Stimulated activated CD4-positive, alpha-beta T cell treated with anti-CD3 and anti-CD28 coated beads, Interleukin-15, amount 100 ng/mL, for 24 hours (primary cell): ENCODE measurements around the gene EMP2.
"Not testable (repeated sequence)": the region's sequence is repeated elsewhere in the genome, so short reads cannot be mapped to it uniquely, and the experiment has no call there.

Experiments
- DNase-seq: peaks from one replicate; pipeline ENCODE4 v3.0.0-alpha.2; 2020

The EMP2 gene

DNA sequence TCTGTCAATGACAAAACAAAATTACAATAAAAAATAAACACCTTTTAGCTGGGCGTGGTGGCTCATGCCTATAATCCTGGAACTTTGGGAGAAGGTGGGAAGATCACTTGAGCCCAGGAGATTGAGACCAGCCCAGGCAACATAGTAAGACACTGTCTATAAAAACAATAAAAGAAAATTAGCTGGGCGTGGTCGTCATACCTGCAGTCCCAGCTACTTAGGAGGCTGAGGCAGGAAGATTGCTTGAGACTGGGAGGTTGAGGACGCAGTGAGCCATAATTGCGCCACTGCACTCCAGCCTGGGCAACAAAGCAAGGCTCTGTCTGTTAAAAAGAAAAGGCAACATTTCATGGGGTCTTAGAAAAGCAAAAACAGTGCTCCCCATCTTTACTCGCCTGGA is 32.7 kb downstream of the EMP2 start:
- no peak for DNase-seq

DNA sequence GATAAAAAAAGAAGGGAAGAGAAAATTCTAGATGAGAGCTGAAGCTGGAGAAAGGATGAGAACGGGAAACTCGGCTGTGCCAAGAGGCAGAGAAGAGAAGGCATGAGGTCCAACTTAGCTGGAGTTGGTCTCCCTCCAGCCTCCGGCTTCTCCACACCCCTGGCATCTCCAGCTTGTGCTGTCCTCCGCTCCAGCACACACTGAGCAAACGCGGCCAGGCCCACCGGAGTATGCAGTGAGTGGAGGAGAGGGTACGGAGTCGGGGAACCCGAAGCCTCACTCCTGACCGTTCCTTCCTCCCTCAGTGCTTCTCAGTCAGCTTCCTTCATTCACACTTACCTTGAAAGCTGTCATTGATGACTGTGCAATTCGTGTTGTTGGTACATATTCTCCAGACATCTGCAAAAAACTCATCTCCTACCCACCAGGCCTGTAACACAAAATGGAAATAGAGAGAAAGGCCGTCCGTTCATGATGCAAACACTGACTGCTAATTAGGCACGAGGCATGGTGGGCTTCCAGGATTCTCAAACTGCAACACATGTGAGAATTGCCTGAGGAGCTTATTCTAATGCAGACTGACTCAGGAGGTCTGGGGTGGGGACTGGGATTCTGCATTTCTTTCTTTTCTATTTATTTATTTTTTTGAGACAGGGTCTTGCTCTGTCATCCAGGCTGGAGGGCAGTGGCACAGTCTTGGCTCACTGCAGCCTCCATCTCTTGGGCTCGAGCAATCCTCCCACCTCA is 37.0 kb downstream of the EMP2 start:
- no peak for DNase-seq

DNA sequence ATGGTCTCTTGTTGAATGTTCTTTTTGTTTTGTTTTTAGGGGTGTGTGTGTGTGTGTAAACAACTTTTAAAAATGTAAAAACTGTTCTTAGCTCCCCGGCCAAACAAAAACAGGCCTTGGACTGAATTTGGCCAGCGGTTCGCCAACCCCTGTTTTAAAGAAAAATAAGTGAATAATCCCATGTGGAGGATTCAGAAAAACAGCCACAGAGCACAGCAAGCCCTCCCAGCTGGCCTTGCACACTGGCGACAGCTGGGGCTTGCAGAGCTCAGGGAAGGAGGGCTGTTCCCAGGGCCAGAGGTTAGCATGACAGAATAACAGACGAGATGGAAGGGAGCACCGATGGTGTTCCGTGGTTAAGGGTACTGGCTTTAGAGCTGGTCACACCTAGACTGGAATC is 39.0 kb downstream of the EMP2 start:
- no peak for DNase-seq

DNA sequence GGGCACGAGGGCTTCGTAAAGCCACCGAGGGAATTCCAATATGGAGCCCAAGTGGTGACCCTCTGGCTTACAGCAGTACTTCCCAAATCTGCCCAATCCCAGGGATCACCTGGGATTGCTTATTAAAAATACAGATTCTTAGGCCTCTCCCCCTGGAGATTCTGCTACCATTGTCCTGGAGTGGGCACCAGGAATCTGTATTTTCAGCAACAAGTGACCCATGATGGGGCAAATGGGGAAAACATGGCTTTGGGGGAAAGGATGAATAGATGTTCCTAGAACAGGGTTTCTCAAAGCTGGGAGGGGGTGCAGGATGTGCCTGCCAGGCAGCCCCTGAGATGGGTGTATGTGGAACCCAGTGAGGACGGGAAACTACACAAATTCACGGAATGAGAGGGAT is 40.6 kb downstream of the EMP2 start:
- DNase-seq = no peak

DNA sequence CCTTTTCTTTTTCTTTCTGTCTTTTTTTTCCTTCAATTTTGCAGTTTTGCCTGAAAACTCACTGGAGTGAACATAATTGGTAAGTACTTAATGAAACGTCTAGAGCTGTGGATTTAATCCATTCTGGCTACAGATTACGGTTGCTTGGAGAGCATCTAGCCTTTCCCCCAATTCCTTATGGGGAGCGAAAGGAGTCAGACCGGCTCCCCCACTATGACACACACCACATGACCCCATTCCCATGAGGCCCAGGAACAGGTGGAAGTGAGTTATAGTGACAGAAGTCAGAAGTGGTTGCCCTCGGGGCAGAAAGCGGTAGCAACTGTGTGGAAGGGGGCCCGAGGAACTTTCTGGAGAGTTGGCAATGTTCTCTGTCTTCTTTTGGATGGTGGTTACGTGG is 41.2 kb downstream of the EMP2 start:
- DNase-seq = no peak

DNA sequence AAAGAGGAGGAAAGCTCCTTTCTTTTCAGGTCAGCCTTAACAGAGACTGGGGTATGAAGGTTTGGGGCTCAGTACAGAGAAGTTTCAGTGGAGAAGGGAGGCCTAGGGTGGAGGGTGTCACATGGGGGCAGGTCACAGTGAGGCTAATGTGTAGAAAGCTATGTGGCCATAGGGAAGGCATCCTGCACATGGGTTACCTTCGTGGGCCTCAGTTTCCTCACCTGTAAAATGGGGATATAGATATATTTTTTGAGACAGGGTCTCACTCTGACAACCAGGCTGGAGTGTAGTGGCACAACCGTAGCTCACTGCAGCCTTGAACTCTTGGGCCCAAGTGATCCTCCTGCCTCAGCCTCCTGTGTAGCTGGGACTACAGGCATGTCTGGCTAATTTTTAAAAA is 41.8 kb downstream of the EMP2 start:
- DNase-seq = no peak

DNA sequence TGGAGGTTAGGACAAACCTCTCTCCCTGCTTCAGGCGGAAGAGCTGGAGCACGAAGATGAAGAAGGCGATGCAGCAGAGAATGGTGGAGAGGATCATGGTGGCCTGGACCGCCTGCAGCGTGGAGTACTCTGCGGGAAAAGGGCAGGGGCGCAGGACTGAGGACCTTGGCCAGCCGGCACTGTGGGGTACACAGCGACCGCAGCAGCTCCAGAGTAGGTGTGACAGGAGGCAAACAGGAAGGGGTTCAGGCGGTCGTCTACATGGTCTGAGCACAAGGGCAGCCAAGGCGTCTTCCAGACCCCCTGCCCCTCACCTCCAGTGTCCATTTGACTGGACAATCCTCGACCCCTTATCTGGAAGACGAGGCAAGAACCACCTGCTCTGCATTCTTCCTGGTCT is 42.5 kb downstream of the EMP2 start:
- DNase-seq = no peak

DNA sequence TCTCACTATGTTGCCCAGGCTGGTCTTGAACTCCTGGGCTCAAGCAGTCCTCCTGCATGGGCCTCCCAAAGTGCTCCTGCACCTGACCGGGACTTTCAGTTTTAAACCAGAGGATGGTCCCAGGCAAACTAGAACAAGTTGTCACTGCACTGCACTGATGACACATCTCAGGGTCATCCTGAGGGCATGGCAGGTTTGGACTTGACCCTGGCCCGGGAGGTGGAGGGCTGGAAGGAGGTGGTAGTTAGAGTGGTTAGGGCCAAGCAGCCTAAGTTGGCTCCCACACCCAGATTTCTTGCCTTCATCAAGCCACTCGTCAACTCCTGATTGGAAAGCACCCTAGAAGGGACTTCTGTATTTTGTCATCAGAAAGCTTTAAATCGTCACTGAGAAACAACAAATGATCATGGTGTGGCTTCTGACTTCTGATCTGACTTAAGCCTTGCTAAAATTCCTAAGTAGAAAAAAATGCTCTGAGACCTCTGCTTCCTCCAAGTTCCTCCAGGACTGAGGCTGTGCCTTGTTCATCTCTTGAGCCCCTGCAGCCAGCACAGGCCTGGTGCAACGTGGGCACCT is 43.5 kb downstream of the EMP2 start:
- no peak for DNase-seq

DNA sequence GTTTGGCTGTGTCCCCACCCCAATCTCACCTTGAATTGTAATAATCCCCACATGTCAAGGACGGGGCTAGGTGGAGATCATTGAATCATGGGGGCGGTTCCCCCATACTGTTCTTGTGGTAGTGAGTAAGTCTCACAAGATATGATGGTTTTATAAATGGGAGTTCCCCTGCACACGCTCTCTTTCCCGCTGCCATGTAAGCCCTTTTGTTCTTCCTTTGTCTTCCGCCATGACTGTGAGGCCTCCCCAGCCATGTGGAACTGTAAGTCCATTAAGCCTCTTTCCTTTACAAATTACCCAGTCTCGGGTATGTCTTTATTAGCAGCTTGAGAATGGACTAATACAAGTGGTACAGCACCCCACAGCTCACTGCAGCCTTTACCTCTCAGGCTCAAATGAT is 44.1 kb downstream of the EMP2 start:
- DNase-seq = not testable (repeated sequence)

DNA sequence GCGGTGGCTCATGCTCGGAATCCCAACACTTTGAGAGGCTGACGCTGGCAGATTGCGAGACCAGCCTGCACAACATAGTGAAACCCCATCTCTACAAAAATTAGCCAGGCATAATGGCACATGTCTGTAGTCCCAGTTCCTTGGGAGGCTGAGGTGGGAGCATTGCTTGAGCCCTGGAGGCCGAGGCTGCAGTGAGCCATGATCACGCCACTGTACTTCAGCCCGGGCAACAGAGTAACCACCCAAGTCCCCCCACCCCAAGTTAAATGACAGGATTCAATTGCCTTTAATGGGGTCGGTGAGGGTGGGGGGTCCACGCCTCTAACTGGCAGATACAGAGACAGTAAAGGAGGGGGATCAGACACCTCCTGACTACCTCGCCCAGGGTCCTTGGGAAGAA is 44.9 kb downstream of the EMP2 start:
- DNase-seq = no peak

DNA sequence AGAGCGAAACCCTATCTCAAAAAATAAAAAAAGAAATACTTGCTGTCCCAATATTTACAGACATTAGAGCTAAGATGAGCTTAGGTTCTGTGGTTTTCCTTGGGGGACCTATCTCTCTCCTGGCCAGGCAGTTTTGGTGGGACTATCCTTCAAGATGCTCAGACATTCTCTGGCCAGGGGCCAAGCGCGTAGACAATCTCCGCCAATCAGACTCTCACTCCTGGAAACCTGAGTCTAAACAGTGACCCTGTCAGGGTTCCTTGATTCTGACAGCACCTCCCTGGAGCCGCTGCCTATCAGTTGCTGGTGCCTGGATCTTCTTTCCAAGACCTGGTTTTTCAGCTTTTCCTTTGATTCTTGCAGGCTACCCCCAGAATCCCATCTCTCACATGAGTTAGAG is 45.6 kb downstream of the EMP2 start:
- DNase-seq = no peak

DNA sequence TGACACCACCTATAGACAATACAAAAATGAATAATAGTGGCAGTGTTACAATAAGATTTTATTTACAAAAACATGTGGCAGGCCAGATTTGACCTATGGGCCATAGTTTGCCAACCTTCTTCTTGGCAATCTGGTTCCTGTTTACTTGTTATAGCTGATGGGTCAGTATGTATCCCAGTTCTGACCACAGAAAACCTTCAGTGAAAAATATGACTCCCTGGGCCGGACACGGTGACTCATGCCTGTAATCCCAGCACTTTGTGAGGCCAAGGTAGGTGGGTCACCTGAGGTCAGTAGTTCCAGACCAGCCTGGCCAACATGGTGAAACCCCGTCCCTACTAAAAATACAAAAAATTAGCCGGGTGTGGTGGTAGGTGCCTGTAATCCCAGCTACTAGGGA is 46.8 kb downstream of the EMP2 start:
- not testable (repeated sequence) for DNase-seq

DNA sequence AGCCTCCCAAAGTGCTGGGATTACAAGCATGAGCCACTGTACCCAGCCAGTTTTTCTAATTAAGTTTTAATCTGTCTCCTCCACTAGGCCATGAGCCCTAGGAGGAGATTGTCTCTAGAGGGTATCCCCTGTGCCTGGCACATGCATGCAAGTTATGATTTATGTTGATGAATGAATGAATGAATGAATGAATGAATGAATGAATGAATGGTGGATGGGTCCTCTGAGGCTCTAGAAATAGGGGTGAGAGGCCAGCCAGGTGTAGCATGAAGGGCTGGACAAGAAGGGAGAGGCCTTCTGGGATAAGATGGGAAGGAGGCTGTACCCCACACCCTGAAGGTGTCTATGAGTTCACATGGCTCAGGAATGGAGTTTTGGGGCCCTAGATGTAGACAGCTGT is 48.8 kb downstream of the EMP2 start:
- DNase-seq = no peak

DNA sequence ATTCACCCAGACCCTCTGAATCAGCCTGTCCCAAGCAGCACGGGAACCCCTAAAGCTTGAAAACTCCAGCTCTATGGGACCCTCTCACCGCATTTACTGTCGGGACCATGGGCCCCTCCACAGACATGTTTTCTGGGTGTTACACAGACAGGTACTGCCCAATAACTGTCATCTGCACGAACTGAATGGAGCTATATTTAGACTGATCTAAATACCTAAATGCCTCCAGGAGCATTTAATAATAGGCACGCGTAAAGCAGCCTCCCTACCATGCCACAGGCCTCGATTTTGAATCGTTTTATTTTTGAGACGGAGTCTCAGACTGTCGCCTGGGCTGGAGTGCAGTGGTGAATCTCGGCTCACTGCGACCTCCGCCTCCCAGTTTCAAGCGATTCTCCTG is 49.7 kb downstream of the EMP2 start:
- DNase-seq = no peak

DNA sequence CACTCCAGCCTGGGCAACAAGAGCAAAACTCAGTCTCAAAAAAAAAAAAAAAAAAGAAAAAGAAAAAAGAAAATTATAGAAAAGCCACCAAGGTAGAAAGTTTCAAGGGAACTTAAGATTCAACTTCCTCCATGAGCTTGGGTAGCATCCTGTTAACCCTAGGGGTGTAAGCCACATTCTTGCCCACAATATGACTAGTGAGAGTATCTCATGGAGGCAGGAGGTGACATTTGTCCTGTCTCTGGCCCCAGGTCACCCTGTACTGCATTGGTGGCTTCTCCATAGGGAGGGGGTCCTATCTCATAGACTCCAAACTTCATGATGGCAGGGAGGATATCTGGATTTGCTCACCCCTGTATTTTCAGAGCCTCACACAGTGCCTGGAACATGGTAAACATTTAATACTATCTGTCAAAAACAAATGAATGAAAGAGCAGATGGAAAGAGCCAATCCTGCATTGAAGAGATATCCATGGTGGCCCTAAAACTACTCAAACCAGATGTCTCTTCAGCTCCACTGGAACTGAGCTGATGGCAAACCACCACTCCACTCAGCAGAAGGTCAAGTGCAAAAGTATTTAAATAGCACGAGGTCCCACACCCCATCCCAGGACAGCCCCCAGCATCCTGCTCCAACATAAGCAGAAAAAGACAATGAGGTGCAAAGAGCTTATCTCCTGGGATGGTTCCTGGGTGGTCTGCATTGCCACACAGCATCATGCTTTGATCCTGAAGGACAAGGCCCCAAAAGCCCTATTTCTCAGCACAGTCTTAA is 50.3 kb downstream of the EMP2 start:
- DNase-seq = no peak

DNA sequence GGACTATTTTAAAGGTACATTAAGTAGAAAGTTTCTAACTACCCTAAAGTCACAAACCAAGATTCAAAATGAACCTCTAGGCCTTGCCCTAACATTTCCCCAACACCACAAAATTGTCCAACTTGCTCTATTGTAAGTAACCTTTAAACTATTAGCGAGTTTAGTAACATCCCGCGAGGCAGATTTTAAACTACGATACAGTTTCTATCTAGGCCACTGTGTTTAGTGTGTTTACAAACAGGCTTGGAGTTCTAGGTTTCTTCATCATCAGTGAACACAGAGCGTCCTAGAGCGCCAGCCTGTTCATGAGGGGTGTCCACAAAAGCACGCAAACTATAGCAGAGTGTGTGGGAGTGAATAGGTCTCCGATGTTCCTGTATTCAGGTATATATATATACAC is 51.8 kb downstream of the EMP2 start:
- DNase-seq = no peak

DNA sequence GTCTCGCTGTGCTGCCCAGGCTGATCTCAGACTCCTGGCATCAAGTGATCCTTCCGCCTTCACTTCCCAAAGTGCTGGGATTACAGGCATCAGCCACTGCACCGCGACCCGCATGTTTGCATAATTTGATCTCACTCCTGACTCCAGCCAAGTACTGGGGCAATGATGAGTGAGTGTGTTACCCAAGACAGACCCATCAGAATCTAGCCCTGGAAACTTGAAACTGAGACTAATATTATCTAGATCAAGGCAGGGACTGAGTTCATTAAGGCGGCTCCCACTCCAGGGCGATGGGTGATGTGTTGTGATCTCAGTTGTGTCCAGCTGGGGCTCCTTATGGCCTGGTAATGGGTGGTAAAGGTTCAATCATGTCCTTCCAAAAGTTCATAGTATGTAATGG is 53.4 kb downstream of the EMP2 start:
- no peak for DNase-seq

DNA sequence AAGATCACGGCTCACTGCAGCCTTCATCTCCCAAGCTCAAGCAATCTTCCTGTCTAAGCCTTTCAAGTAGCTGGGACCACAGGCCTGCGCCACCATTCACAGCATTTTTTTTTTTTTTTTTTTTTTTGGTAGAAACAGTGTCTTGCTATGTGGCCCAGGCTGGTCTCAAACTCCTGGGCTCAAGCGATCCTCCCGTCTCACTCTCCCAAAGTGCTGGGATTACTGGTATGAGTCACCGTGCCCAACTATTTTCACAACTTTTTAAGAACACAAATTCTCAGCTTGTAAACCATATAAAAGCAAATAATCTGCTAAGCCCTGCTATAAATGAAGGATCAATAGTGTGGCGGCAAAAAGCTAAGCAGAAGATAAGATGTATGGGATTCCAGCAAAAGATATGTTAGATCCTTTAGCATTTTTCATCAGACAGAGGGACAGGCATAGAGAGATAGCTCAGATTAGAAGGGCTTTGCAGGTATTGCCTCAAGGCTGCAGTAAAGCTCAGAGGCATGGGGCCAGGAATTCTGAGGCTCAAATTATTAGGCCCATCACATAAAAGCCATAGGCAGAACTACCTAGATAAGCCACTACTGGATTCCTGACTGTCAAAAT is 55.1 kb downstream of the EMP2 start:
- no peak for DNase-seq

DNA sequence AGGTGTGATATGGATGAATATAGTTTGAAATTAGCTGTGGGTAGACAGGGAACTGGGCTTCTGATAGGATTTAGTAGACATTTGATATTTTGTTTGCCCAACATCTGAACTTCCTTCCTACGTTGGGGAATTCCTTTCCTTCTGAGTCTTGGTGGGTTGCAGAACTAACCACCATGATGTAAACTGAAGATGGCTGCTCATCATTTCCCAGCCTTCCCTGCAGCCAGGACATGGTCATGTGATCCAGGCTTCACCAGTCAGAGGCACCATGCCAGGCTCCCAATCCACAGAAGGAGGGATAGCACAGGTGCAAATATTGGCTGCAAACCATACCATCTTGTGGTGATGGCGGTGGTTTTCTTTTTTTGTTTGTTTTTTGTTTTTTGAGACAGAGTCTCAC is 57.4 kb downstream of the EMP2 start:
- DNase-seq = no peak

DNA sequence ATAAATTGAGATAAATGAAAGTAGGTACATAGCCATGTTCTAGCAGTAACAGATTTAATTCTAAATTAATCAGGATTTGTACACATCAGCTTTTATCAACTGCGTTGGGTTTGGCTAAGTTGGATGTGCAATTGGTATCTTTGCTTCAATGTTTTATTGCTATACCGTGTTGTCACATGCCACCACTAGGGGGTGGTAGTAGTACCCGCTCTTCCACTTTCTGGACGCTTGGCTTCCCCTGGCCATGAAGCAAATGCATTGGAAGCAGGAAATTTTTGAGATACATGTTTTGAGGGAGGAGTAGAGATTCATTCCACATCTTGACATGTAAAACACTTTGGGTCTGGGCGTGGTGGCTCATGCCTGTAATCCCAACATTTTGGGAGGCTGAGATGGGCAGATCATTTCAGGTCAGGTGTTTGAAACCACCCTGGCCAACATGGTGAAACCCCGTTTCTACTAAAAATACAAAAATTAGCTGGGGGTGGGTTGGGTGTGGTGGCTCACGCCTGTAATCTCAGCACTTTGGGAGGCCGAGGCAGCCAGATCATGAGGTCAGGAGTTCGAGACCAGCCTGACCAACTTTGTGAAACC is 58.6 kb downstream of the EMP2 start:
- DNase-seq = peak; percentile 62

DNA sequence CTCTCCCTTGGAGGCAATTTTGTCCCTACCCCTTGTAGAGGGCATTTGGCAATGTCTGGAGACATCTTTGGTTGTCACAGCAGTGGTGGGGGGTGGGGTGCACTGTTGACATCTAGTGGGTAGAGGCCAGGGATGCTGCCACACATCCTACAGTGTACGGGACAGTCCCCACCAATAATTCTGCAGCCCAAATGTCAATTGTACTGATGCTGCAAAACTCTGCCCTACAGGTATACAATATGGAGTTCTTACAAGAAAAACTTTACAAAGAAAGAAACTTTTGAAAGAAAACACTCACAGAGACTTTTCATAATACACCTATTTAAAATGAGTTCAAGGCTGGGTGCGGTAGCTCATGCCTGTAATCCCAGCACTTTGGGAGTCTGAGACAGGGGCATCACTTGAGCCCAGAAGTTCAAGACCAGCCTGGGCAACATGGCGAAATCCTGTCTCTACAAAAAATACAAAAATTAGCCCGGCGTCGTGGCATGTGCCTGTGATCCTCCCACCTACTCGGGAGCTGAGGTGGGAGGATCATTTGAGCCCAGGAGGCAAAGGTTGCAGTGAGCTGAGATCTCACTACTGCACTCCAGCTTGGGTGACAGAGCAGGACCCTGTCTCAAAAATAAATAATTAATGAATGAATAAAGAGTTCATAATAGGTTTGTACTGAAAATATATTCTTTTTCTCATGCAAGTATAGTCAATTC is 59.4 kb downstream of the EMP2 start:
- no peak for DNase-seq

DNA sequence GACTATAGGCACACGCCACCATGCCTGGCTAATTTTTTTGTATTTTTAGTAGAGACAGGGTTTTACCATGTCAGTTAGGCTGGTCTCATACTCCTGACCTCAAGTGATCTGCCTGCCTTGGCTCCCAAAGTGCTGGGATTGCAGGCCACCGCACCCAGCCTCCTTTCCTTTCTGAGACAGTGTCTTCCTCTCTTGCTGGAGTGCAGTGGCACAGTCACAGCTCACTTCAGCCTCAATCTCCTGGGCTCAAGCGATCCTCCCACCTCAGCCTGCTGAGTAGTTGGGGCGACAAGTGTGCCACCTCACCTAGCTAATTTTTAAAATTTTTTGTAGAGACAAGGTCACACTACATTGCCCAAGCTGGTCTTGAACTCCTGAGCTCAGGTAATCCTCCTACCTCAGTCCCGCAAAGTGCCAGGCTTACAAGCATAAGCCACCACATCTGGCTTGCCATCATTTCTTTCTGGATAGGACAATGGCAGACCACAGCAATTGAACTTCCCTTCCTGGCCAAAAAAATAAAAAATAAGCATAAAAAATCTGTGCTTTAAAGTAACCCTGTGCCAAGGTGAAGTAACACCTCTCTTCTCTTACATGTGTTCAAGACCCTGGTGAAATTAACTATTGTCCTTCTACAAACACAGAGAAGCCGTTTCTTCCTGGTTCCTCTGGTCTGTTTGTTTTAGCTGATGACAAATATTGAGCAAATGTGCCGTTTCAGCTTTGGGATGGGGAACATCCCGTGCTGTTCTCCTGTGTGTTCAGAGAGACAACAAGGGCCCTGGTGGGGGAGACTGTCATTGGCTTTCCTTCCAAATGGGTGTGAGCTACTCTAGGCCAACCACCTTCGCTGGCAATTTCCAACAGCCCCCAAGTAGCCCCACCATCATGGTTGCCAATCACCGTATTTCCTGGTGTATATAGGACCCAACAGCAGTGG is 60.2 kb downstream of the EMP2 start:
- DNase-seq = no peak
